Lung (tissue), 16 donors: ENCODE measurements around the gene TATDN3. TPM values are rescaled to one million over a fixed set of nuclear protein-coding genes. Genes with fewer than 3 reads are reported as not detected.

Experiments used
- ATAC-seq: fragments of 200-7000 bp; cut with Tn5 transposase; one replicate; pipeline ENCODE4 v1.9.1; 2020; ENCODE audit warnings: moderate number of reproducible peaks; ENCODE audit not compliant: insufficient read depth, low FRiP score
- DNase-seq, 3 donors: peaks; one replicate each; pipeline ENCODE4 v3.0.0-alpha.2; 2013 to 2017
- H3K27ac ChIP-seq, 2 donors: one replicate each; pipeline ENCODE4 v1.5.1; 2013; ENCODE audit warnings: mild to moderate bottlenecking in 2 of 2, moderate library complexity in 2 of 2, control low read depth in 1 of 2, inconsistent platforms in 1 of 2, low read depth in 1 of 2, low read length in 1 of 2
- H3K27me3 ChIP-seq, 3 donors: one replicate each; pipeline ENCODE4 v1.5.1; 2013; ENCODE audit warnings: low read length in 2 of 3; ENCODE audit not compliant: control insufficient read depth in 3 of 3, insufficient read depth in 3 of 3
- H3K36me3 ChIP-seq, 4 donors: one replicate each; pipeline ENCODE4 v1.5.1; 2013; ENCODE audit warnings: low read length in 4 of 4, mild to moderate bottlenecking in 1 of 4, moderate library complexity in 1 of 4; ENCODE audit not compliant: control insufficient read depth in 4 of 4, insufficient read depth in 4 of 4
- H3K4me1 ChIP-seq, 5 donors: one replicate each; pipeline ENCODE4 v1.5.1; 2013; ENCODE audit warnings: low read length in 5 of 5, mild to moderate bottlenecking in 2 of 5, moderate library complexity in 1 of 5; ENCODE audit not compliant: control insufficient read depth in 5 of 5, insufficient read depth in 5 of 5
- H3K4me3 ChIP-seq: one replicate; pipeline ENCODE4 v1.5.1; 2013; ENCODE audit warnings: mild to moderate bottlenecking, control low read depth, moderate library complexity
- H3K9ac ChIP-seq, 2 donors: one replicate each; pipeline ENCODE4 v1.5.1; 2013; ENCODE audit warnings: low read length in 2 of 2, control low read depth in 1 of 2; ENCODE audit not compliant: insufficient read depth in 1 of 2
- H3K9me3 ChIP-seq, 4 donors: one replicate each; pipeline ENCODE4 v1.5.1; 2013; ENCODE audit warnings: low read length in 3 of 4, mild to moderate bottlenecking in 1 of 4, moderate library complexity in 1 of 4; ENCODE audit not compliant: control insufficient read depth in 4 of 4, insufficient read depth in 3 of 4
- CTCF ChIP-seq: IDR thresholded peaks from 2 replicates; pipeline ENCODE4 v1.5.1; 2012; ENCODE audit warnings: mild to moderate bottlenecking; ENCODE audit errors: control extremely low read depth, extremely low read depth
- WGBS, 2 donors: extraction: QIAGEN DNeasy Blood & Tissue Kit; methylation state at CpG; one replicate each; pipeline ENCODE4 v1.1.7; 2013; 5-methylcytosine and 5-hydroxymethylcytosine counted together
- long read RNA-seq, 5 donors: transcript quantifications; one replicate each; lab custom pipeline, GENCODE V29; 2026
- polyA plus RNA-seq, 2 donors: library from polyadenylated mRNA; stranded (reverse); fragments of 200-250 nt; gene quantifications; one replicate each; pipeline ENCODE4 v1.2.1, GENCODE V29; 2013
- total RNA-seq, 2 donors: library from RNA; depleted of rRNA in 1 of 2; stranded (reverse); fragments of >200 nt in 1 of 2; gene quantifications; one replicate each; pipeline ENCODE4 v1.2.1, GENCODE V29; 2014 to 2021
- donor health status: control.
- donor health status: control.
- donor health status: Bipolar disorder and iron deficiency.
- donor health status: healthy.
- donor health status: DM: yes; HTN: yes; CAD: no.

The TATDN3 gene
- total RNA-seq (10 to 100 TPM; 15.1 to 17.8 TPM), polyA plus RNA-seq (10 to 100 TPM; 11.2 to 12.4 TPM)
- long read RNA-seq, donor 1, partial matches to known transcripts, result 0 of 3 reads
- long read RNA-seq, donor 1, other reads (novel, unspliced or antisense), result 0 of 3 reads
- long read RNA-seq, donor 2, partial matches to known transcripts, result 0 of 2 reads
- long read RNA-seq, donor 2, other reads (novel, unspliced or antisense), result 0 of 2 reads
- long read RNA-seq, donor 3, partial matches to known transcripts, result 0 of 3 reads
- long read RNA-seq, donor 3, other reads (novel, unspliced or antisense), result 0 of 3 reads
- long read RNA-seq, donor 4, partial matches to known transcripts, result 0 of 1 reads
- long read RNA-seq, donor 4, other reads (novel, unspliced or antisense), result 0 of 1 reads
- long read RNA-seq, donor 5, partial matches to known transcripts, result 0 of 4 reads
- long read RNA-seq, donor 5, other reads (novel, unspliced or antisense), result 0 of 4 reads

- H3K36me3 ChIP-seq, result peaks cover 0 to 4% (median 2%) of the 10 kb centered on the region in 4 donors
- peak within 1 kb of the TSS; percentile 89 to 95 for H3K27ac ChIP-seq
- H3K9ac ChIP-seq, result peak within 1 kb of the TSS; percentile 42 to 91
- 0% methylated on average over 46 of the region's 46 CpGs for WGBS, 2 donors
- no peaks in the 10 kb centered on the region for H3K27me3 ChIP-seq
- H3K4me1 ChIP-seq, result peaks cover 0 to 9% (median 1%) of the 10 kb centered on the region in 5 donors
- no peaks in the 10 kb centered on the region for H3K9me3 ChIP-seq
- DNase-seq, result peak; percentile 97 to 98 (median 97)
- H3K4me3 ChIP-seq, result peak within 1 kb of the TSS; percentile 97
- ATAC-seq, result peak; percentile 99
- TF ChIP-seq CTCF, result no peak
Measured at GRCh38 chr1:212791676-212792395, at the start of gene TATDN3, which contains the start of gene NSL1. Gene TATDN3 (plus strand): TSS chr1:212791894. CDS start chr1:212791922, 28 bp downstream. Gene NSL1 (minus strand): TSS chr1:212791777. CDS start chr1:212791763, 14 bp downstream.

GRCh38 chr1:212743901-212744475 is 47.7 kb upstream of the TATDN3 start:
- no peaks in the 10 kb centered on the region for H3K4me1 ChIP-seq
- WGBS, 2 donors, result 83 to 84% methylated on average over 4 of the region's 4 CpGs

GRCh38 chr1:212745303-212745702 is 46.4 kb upstream of the TATDN3 start:
- peaks cover 0 to 2% (median 0%) of the 10 kb centered on the region in 4 donors for H3K9me3 ChIP-seq
- ATAC-seq (no peak), DNase-seq (no peak)
- H3K27ac ChIP-seq, result no peak overlapping the region
- H3K27me3 ChIP-seq, result no peaks in the 10 kb centered on the region
- H3K36me3 ChIP-seq, result peaks cover 0 to 11% (median 1%) of the 10 kb centered on the region in 4 donors
- H3K9ac ChIP-seq, result no peak overlapping the region
- peaks cover 0 to 10% (median 4%) of the 10 kb centered on the region in 5 donors for H3K4me1 ChIP-seq
- H3K4me3 ChIP-seq, result no peak overlapping the region
- TF ChIP-seq CTCF, result no peak

More at GRCh38 chr1:212743901-212744475, 47.7 kb upstream of the TATDN3 start:
- Histone ChIP-seq H3K4me3 (no peak overlapping the region), H3K27me3 (no peaks in the 10 kb centered on the region), H3K9ac (no peak overlapping the region), H3K27ac (no peak overlapping the region), H3K9me3 (peaks cover 0 to 2% (median 0%) of the 10 kb centered on the region in 4 donors), H3K36me3 (peaks cover 0 to 11% (median 1%) of the 10 kb centered on the region in 4 donors)
- DNase-seq (no peak), ATAC-seq (no peak)
- TF ChIP-seq CTCF, result no peak
